Caco-2 (cell line): ENCODE data around the gene HTR1B. TPM values are rescaled to one million over a fixed set of nuclear protein-coding genes. Genes with fewer than 3 reads are reported as not detected.

Experiments
- BruUV-seq: library from RNA; stranded (reverse); fragments of 400-500 nt; replicated peaks from 2 replicates; lab custom pipeline; 2021; lab: Mats Ljungman, UMichigan
- CTCF ChIA-PET: fragments of 300-600 bp; sonication (Branson Sonifier 250); formaldehyde crosslinking; loops from one replicate; lab custom pipeline; 2022; ENCODE audit warnings: antibody characterized with exemption; lab: Charles Lee
- POLR2A ChIA-PET: fragments of 300-600 bp; sonication (Branson Sonifier 250); formaldehyde crosslinking; loops from one replicate; lab custom pipeline; 2022; ENCODE audit warnings: antibody characterized with exemption; lab: Charles Lee
- DNase-seq, 2 experiments: peaks; one replicate each; pipeline versions ENCODE4 v3.0.0 to v3.0.0-alpha.2; 2020 to 2022
- H3K27me3 ChIP-seq: replicated peaks from 2 replicates; pipeline ENCODE4 v1.6.0; 2011; ENCODE audit warnings: low read length; ENCODE audit not compliant: control insufficient read depth, insufficient read depth
- H3K36me3 ChIP-seq: 2 replicates; pipeline ENCODE4 v1.5.1; 2011; ENCODE audit warnings: low read length; ENCODE audit not compliant: control insufficient read depth, insufficient read depth
- H3K4me1 ChIP-seq: fragments of 250-450 bp; sonication (Bioruptor Pico); 2 replicates; pipeline ENCODE4 v1.5.1; 2020; ENCODE audit warnings: mild to moderate bottlenecking
- H3K4me3 ChIP-seq: 2 replicates; pipeline ENCODE4 v1.5.1; 2011; ENCODE audit warnings: low read depth, mild to moderate bottlenecking, control low read depth, low read length
- H3K9me3 ChIP-seq: fragments of 250-450 bp; sonication (Bioruptor Pico); 2 replicates; pipeline ENCODE4 v1.5.1; 2020; ENCODE audit warnings: mild to moderate bottlenecking, moderate library complexity
- H3K27ac Mint-ChIP-seq: one replicate; pipeline ENCODE4 v1.8.0; 2022; ENCODE audit warnings: mixed read lengths; ENCODE audit not compliant: unreplicated experiment
- H3K27me3 Mint-ChIP-seq: one replicate; pipeline ENCODE4 v1.8.0; 2022; ENCODE audit warnings: mixed read lengths; ENCODE audit not compliant: insufficient read depth, unreplicated experiment
- H3K36me3 Mint-ChIP-seq: one replicate; pipeline ENCODE4 v1.8.0; 2022; ENCODE audit warnings: mild to moderate bottlenecking, mixed read lengths; ENCODE audit not compliant: insufficient read depth, unreplicated experiment
- H3K4me1 Mint-ChIP-seq: one replicate; pipeline ENCODE4 v1.8.0; 2022; ENCODE audit warnings: low read depth, mixed read lengths; ENCODE audit not compliant: unreplicated experiment
- H3K4me3 Mint-ChIP-seq: one replicate; pipeline ENCODE4 v1.8.0; 2022; ENCODE audit warnings: mild to moderate bottlenecking, moderate library complexity, mixed read lengths; ENCODE audit not compliant: unreplicated experiment
- H3K9me3 Mint-ChIP-seq: one replicate; pipeline ENCODE4 v1.8.0; 2022; ENCODE audit warnings: mixed read lengths; ENCODE audit not compliant: unreplicated experiment
- intact Hi-C: fragments of 100-400 bp; cut with micrococcal nuclease; formaldehyde crosslinking; loops from one replicate; pipeline ENCODE4 v1.10.0; 2022; ENCODE audit not compliant: unreplicated experiment
- total RNA-seq: library from RNA; stranded (reverse); gene quantifications from 2 replicates; pipeline ENCODE4 v1.2.3, GENCODE V29; 2022
- TF ChIP-seq, protein P1 (sequence below), 2 experiments: fragments of 200-600 bp in 1 of 2; IDR thresholded peaks; 1 replicate in 1 of 2; 2 replicates in 1 of 2; pipeline versions ENCODE4 v1.5.1 to v1.8.0; 2011 to 2022; ENCODE audit warnings: antibody characterized with exemption in 1 of 2, control low read depth in 1 of 2, inconsistent platforms in 1 of 2, low read depth in 1 of 2, low read length in 1 of 2, mild to moderate bottlenecking in 1 of 2, moderate library complexity in 1 of 2; ENCODE audit not compliant: insufficient read depth in 1 of 2, severe bottlenecking in 1 of 2, unreplicated experiment in 1 of 2

The HTR1B gene
- total RNA-seq, 1 experiment from 2014 or later, result not detected

DNA sequence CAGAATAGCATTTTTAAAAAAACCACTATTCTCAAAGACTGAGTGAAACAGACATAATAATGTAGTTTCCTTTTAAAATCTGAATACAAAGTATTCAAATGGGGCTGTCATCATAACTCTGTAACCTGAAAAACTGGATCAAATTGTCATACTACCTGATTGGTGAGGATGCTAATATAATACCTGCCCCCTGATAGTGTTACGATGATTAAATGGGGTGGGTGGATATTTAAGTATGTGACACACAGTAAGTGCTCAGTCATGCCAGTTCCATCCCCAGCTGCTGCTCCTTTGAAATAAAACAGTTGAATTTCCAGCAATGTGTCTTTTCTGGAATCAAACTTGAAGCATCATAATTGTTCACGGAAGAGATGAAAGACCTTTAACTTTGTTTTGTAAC is 8.9 kb downstream of the HTR1B start:
- no peaks in the 10 kb centered on the region for H3K9me3 Mint-ChIP-seq
- no peak overlapping the region for H3K27ac Mint-ChIP-seq
- CTCF ChIA-PET, result interaction anchor here (0.5 kb wide), 1 partner anchor 1378 kb away, joined by 3 read pairs; no protein-coding TSS in a partner anchor
- Histone ChIP-seq H3K9me3 (no peaks in the 10 kb centered on the region), H3K27me3 (no peaks in the 10 kb centered on the region), H3K36me3 (no peaks in the 10 kb centered on the region), H3K4me3 (no peak overlapping the region), H3K4me1 (0 out of 2 replicates have a peak, but pooled peaks cover 12% of the 10 kb centered on the region)
- peaks cover 3% of the 10 kb centered on the region for H3K27me3 Mint-ChIP-seq
- no peak overlapping the region for H3K4me3 Mint-ChIP-seq
- no peaks in the 10 kb centered on the region for H3K36me3 Mint-ChIP-seq
- no peak for DNase-seq
- POLR2A ChIA-PET, result no interaction called here
- no TSS peak for BruUV-seq
- H3K4me1 Mint-ChIP-seq, result no peaks in the 10 kb centered on the region
- TF ChIP-seq, protein P1, sequence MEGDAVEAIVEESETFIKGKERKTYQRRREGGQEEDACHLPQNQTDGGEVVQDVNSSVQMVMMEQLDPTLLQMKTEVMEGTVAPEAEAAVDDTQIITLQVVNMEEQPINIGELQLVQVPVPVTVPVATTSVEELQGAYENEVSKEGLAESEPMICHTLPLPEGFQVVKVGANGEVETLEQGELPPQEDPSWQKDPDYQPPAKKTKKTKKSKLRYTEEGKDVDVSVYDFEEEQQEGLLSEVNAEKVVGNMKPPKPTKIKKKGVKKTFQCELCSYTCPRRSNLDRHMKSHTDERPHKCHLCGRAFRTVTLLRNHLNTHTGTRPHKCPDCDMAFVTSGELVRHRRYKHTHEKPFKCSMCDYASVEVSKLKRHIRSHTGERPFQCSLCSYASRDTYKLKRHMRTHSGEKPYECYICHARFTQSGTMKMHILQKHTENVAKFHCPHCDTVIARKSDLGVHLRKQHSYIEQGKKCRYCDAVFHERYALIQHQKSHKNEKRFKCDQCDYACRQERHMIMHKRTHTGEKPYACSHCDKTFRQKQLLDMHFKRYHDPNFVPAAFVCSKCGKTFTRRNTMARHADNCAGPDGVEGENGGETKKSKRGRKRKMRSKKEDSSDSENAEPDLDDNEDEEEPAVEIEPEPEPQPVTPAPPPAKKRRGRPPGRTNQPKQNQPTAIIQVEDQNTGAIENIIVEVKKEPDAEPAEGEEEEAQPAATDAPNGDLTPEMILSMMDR (IDR thresholded peaks at IDR 0.05; ENCODE audit: insufficient read depth in 1 of 2, low read depth in 1 of 2, low read length in 1 of 2, severe bottlenecking in 1 of 2, unreplicated experiment in 1 of 2), result no peak
- intact Hi-C loops, result no loop called here

DNA sequence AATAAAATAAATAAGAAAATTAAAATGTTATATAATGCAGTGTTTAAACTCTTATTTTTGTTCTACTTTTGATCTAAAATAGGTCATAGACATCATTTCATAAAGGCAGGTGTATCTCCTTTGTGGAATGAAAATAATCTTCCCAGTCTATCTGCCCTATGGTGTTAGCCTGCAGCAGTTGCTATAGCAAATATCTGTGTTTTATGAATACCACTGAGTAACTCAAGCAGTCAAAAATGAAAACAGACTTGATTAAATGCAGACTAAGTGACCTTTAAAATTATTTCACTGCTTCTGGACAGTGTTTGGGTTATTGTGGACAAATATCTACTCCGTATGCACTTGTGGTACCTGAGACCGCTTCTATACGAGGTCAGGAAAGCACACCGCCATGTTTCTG is 11.8 kb downstream of the HTR1B start:
- ChIA-PET POLR2A (no interaction called here), CTCF (no interaction called here)
- no peaks in the 10 kb centered on the region for H3K27me3 Mint-ChIP-seq
- no peak for DNase-seq
- H3K4me1 Mint-ChIP-seq, result no peaks in the 10 kb centered on the region
- intact Hi-C loops, result no loop called here
- H3K27ac Mint-ChIP-seq, result no peak overlapping the region
- Histone ChIP-seq H3K27me3 (no peaks in the 10 kb centered on the region), H3K4me3 (no peak overlapping the region), H3K9me3 (no peaks in the 10 kb centered on the region), H3K36me3 (no peaks in the 10 kb centered on the region), H3K4me1 (0 out of 2 replicates have a peak, but pooled peaks cover 7% of the 10 kb centered on the region)
- H3K9me3 Mint-ChIP-seq, result no peaks in the 10 kb centered on the region
- H3K36me3 Mint-ChIP-seq, result no peaks in the 10 kb centered on the region
- TF ChIP-seq, protein P1 (IDR thresholded peaks at IDR 0.05; ENCODE audit: insufficient read depth in 1 of 2, low read depth in 1 of 2, low read length in 1 of 2, severe bottlenecking in 1 of 2, unreplicated experiment in 1 of 2), result no peak
- no peak overlapping the region for H3K4me3 Mint-ChIP-seq
- no TSS peak for BruUV-seq

DNA sequence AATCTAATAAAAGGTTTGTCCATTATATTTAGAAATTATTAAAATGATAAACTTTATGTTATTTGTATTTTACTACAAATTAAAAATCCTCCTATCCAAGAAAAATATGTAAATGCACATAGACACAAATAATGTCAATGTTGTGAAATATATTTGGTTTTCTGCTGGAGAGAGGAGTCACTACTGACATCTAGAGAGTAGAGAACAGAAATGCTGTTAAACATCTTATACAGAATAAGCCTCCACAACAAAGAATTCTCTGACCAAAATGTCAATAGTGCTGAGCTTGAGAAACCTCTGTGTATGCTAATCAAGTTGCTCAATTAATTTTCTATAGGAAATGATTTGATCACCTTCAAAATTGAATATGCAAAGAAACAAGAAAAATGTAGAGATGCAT is 12.4 kb downstream of the HTR1B start:
- Histone ChIP-seq H3K36me3 (no peaks in the 10 kb centered on the region), H3K27me3 (no peaks in the 10 kb centered on the region), H3K4me1 (0 out of 2 replicates have a peak, but pooled peaks cover 4% of the 10 kb centered on the region), H3K4me3 (no peak overlapping the region), H3K9me3 (no peaks in the 10 kb centered on the region)
- Mint-ChIP-seq H3K4me3 (no peak overlapping the region), H3K36me3 (no peaks in the 10 kb centered on the region), H3K4me1 (no peaks in the 10 kb centered on the region), H3K27ac (no peak overlapping the region), H3K9me3 (no peaks in the 10 kb centered on the region), H3K27me3 (no peaks in the 10 kb centered on the region)
- ChIA-PET POLR2A (no interaction called here), CTCF (no interaction called here)
- no TSS peak for BruUV-seq
- no peak for DNase-seq
- TF ChIP-seq, protein P1 (IDR thresholded peaks at IDR 0.05; ENCODE audit: insufficient read depth in 1 of 2, low read depth in 1 of 2, low read length in 1 of 2, severe bottlenecking in 1 of 2, unreplicated experiment in 1 of 2), result no peak
- intact Hi-C loops, result no loop called here
